Testis (tissue), 3 donors: ENCODE data around the gene MBOAT7. TPM values are rescaled to one million over a fixed set of nuclear protein-coding genes. Genes with fewer than 3 reads are reported as not detected.
"Not testable (repeated sequence)": the region's sequence is repeated elsewhere in the genome, so short reads cannot be mapped to it uniquely, and the experiment has no call there.

Source experiments
- DNase-seq: peaks from one replicate; pipeline ENCODE4 v3.0.0-alpha.2; 2019
- H3K27ac ChIP-seq, 2 donors: fragments of 200-600 bp; sonication (generic); one replicate each; pipeline ENCODE4 v1.5.1; 2019
- H3K27me3 ChIP-seq: fragments of 200-600 bp; sonication (generic); one replicate; pipeline ENCODE4 v1.5.1; 2019
- H3K36me3 ChIP-seq: fragments of 200-600 bp; sonication (generic); one replicate; pipeline ENCODE4 v1.5.1; 2017; ENCODE audit warnings: low read depth; ENCODE audit errors: missing control alignments
- H3K4me1 ChIP-seq: fragments of 200-600 bp; sonication (generic); one replicate; pipeline ENCODE4 v1.5.1; 2019
- H3K4me3 ChIP-seq, 2 donors: fragments of 200-600 bp; sonication (generic); one replicate each; pipeline ENCODE4 v1.5.1; 2017 to 2019
- H3K9me3 ChIP-seq: fragments of 200-600 bp; sonication (generic); one replicate; pipeline ENCODE4 v1.5.1; 2017
- CTCF ChIP-seq, 3 experiments: fragments of 450-650 bp in 2 of 3; fragments of 200-600 bp in 1 of 3; sonication (generic) in 1 of 3; IDR thresholded peaks; one replicate each; pipeline ENCODE4 v1.5.1; 2016 to 2019; ENCODE audit warnings: antibody characterized with exemption in 3 of 3, mild to moderate bottlenecking in 2 of 3, moderate library complexity in 1 of 3
- POLR2A ChIP-seq: fragments of 450-650 bp; IDR thresholded peaks from one replicate; pipeline ENCODE4 v1.6.1; 2017; ENCODE audit warnings: antibody characterized with exemption, mild to moderate bottlenecking, moderate library complexity
- WGBS, 2 donors: methylation state at CpG; one replicate each; pipeline ENCODE4 v1.1.5; 2018; 5-methylcytosine and 5-hydroxymethylcytosine counted together
- intact Hi-C: fragments of 100-400 bp; cut with DNase I; formaldehyde crosslinking; loops from one replicate; pipeline ENCODE4 v1.15.1; 2023; ENCODE audit warnings: low total_unique reads
- polyA plus RNA-seq: library from polyadenylated mRNA; stranded (reverse); fragments of 350-450 nt; fragmentation: Illumina TruSeq; extraction: RNeasy Lipid Tissue Mini Kit (QIAGEN cat#74804); gene quantifications from one replicate; pipeline ENCODE4 v1.2.3, GENCODE V29; 2014; ENCODE audit warnings: low read depth, low replicate concordance; ENCODE audit not compliant: insufficient read depth
- total RNA-seq, 2 donors: library from RNA; depleted of rRNA; stranded (reverse); fragments of >200 nt; gene quantifications; one replicate each; pipeline ENCODE4 v1.2.3, GENCODE V29; 2016

MBOAT7 gene
- total and polyA plus RNA-seq, 3 donors from 2014 or later = 218 to 482 (median 479) TPM

GRCh38 chr19:54218960-54219661 lies 29.7 kb upstream of the MBOAT7 start:
- no peaks in the 10 kb centered on the region for H3K9me3 ChIP-seq
- intact Hi-C loops = no loop called here
- no peaks in the 10 kb centered on the region for H3K27me3 ChIP-seq
- H3K36me3 ChIP-seq = no peaks in the 10 kb centered on the region
- no peaks in the 10 kb centered on the region for H3K4me1 ChIP-seq
- no peak for DNase-seq
- no peak overlapping the region for H3K27ac ChIP-seq
- TF ChIP-seq CTCF (IDR thresholded peaks at IDR 0.05) = no peak
- no peak for TF ChIP-seq POLR2A
- H3K4me3 ChIP-seq = no peak overlapping the region
- 80 to 87% methylated on average over 14 to 27 of the region's 27 CpGs for WGBS, 2 donors

- Histone ChIP-seq H3K4me1 (no peaks in the 10 kb centered on the region), H3K4me3 (no peak overlapping the region), H3K27me3 (no peaks in the 10 kb centered on the region), H3K36me3 (no peaks in the 10 kb centered on the region), H3K27ac (no peak overlapping the region), H3K9me3 (no peaks in the 10 kb centered on the region)
- TF ChIP-seq POLR2A = no peak
- TF ChIP-seq CTCF (IDR thresholded peaks at IDR 0.05) = no peak
- intact Hi-C loops = no loop called here
- DNase-seq = no peak
- WGBS, 2 donors = 61 to 68% methylated on average over 6 to 8 of the region's 8 CpGs
These were observed 28.9 kb upstream of the MBOAT7 start for GRCh38 chr19:54218259-54218658.

- WGBS, 2 donors = 69 to 70% methylated on average over 11 to 17 of the region's 20 CpGs
- H3K36me3 ChIP-seq, H3K27ac ChIP-seq, H3K4me3 ChIP-seq, intact Hi-C loops, H3K4me1 ChIP-seq, DNase-seq, H3K9me3 ChIP-seq, H3K27me3 ChIP-seq: not testable (repeated sequence)
These were observed 28.3 kb upstream of the MBOAT7 start for GRCh38 chr19:54217517-54218247.

- no peak for DNase-seq
- Histone ChIP-seq H3K27ac (no peak overlapping the region), H3K36me3 (no peaks in the 10 kb centered on the region), H3K4me3 (no peak overlapping the region), H3K27me3 (no peaks in the 10 kb centered on the region), H3K9me3 (no peaks in the 10 kb centered on the region), H3K4me1 (no peaks in the 10 kb centered on the region)
- WGBS, 2 donors = 80 to 89% methylated on average over 8 to 9 of the region's 9 CpGs
- intact Hi-C loops = no loop called here
- no peak for TF ChIP-seq POLR2A
- TF ChIP-seq CTCF (IDR thresholded peaks at IDR 0.05) = no peak
These were observed 27.5 kb upstream of the MBOAT7 start for GRCh38 chr19:54216869-54217268.

GRCh38 chr19:54214734-54215133 lies 25.4 kb upstream of the MBOAT7 start:
- H3K27me3 ChIP-seq, H3K4me3 ChIP-seq, intact Hi-C loops, H3K9me3 ChIP-seq, DNase-seq, H3K36me3 ChIP-seq, H3K27ac ChIP-seq: not testable (repeated sequence)
- WGBS, 2 donors = 97% methylated on average over 3 to 18 of the region's 19 CpGs
- peaks cover 14% of the 10 kb centered on the region for H3K4me1 ChIP-seq

- H3K27me3 ChIP-seq, H3K9me3 ChIP-seq, DNase-seq, H3K36me3 ChIP-seq, intact Hi-C loops, H3K4me3 ChIP-seq, H3K27ac ChIP-seq: not testable (repeated sequence)
- H3K4me1 ChIP-seq = peaks cover 19% of the 10 kb centered on the region
- WGBS, 2 donors = 63 to 68% methylated on average over 4 to 5 of the region's 5 CpGs
These were observed 24.8 kb upstream of the MBOAT7 start for GRCh38 chr19:54214217-54214616.
